HG02759 (cell line): ENCODE results near the gene USP46.

Experiments
- ATAC-seq: cut with Tn5 transposase; IDR thresholded peaks from one replicate; pipeline ENCODE4 v1.9.1; 2021; ENCODE audit warnings: mild to moderate bottlenecking, moderate library complexity; ENCODE audit not compliant: unreplicated experiment

The USP46 gene

DNA sequence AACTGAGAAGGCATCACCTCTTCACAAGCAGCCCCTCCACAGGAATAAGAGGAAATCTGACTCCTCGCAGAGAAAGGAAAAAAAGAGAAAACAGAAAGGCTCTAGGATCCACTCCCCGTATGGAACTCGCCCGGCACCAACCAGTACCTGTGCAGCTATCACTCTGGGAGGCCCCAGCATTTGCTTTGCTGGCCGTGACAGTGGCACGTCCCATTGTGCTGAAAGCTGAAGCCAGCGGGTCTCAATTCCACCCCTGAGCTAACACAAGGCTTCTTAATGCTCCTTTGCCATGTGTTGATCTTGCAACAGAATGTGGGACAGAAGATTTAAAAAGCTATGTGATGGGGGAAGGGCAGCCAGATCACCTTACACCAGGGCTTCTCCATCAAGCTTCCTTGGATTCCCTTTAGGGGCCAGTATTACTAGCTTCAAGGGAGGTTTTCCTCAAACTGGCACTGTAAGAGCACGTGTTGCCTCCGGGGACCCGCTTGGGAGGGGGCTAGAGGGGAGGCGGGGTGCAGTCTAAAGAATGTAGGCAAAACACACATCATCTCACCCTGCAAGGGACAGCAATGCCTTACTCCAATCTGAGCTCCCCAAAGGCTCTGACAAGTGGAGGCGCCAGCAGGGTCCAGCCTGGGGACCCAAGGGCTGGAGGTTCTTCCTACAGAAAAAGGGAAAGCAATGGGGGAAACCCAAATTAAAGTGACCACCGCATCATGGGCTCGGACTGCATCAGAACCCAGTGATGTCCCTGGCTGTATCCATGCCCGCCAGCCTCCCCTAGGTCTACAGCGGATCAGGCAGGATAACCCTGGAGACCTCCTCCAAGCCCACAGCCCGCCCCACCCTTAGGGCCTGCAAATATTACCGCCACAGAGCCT lies 1.2 kb downstream of the USP46 start:
- ATAC-seq, result no peak

DNA sequence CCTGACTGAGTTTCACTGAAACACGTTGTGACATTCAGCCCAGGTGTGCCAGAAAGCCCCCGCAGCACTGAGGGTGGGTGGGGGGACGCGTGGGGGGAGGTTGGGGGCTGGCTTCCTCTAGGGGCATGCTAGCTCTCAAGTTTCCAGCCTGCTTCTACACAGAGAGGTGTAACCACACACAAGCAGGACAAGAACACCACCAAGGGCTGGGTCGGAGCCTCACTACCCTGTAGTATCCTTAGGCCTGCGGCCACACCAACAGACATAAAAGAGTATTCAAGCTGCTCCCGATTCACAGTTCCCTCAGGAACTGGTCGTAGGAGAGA lies 1.8 kb downstream of the USP46 start:
- no peak for ATAC-seq

DNA sequence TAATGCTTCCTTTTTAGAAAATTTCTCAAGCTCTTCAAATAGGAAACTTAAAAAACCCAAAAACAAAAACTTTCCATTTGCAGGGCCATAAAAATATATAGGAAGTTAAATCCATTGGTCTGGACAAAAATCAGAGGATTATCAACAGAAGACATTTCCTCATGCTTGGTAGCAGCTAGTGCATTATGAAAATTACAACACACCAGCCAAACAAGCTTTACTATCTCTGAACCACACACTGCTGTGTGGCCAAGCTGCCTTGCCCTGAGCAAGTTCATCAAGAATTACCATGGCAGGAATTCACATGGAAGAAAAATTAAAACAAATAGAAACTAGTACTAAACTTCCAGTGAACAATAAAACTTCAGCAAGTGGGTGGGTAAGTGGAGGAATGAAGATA lies 3.6 kb downstream of the USP46 start:
- no peak for ATAC-seq

DNA sequence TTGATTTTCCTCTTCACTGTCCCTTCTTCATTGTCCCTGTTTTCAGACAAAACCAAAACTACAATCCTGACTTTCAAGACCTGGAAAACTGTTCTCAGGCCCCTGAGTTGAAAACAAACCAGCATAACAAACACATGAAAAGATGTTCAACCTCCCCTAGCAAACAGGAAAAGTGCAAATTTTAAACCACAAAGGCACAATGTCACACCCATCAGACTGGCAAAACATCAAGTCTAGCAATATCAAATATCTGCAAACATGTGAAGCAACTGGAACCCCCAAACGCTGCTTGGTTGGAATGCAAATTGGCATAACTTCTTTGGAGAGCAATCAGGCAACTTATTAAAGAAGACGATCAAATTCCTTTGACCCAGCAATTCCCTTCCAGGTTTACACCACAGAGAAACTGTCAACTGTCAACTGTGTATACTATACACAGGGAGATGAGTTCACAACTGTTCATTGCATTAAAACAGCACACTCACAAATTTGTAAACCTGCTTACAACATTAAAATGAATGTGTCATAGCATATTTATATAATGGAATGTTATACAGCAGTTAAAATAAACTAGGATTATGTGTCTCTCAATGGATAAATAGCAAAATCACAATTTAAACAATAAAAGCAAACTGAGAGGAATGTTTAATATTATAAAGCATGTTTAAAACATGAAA lies 7.0 kb downstream of the USP46 start:
- no peak for ATAC-seq

DNA sequence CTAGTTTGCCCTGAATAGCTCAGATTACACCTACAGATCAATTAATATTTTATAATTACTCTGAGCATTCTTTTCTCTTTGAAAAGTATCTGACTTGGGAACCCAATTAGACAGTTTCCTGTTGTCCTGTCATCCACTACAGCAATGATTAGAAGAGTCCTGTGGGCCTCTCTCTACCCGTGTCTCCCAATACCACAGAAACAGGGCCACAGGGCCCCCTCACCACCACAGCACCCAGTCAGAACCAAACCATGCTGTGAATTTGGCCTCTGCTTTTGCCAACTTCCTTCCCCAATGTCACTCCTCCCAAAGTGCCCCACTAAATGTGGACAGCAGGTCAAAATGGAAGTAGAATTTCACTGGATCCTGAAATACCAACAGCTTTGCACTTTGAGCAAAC lies 10.3 kb downstream of the USP46 start:
- ATAC-seq, result no peak

DNA sequence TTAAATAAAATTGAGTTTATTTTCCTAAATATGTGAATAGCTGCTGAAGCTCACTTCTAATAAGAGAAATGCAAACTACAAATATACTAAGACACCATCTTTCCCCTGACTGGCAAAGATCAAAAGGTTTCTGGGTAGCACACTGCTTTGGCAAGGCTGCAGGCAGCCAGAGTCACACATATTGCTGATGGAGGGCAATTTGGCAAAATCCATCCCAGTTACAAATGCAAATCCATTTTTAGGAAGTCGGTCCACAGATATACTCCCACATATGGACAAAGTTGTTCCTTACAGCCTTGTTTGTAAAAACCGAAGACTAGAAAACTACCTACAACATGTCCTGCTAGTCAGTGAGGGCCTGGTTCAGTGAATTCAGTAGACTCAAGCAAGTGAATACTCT lies 12.4 kb downstream of the USP46 start:
- no peak for ATAC-seq

DNA sequence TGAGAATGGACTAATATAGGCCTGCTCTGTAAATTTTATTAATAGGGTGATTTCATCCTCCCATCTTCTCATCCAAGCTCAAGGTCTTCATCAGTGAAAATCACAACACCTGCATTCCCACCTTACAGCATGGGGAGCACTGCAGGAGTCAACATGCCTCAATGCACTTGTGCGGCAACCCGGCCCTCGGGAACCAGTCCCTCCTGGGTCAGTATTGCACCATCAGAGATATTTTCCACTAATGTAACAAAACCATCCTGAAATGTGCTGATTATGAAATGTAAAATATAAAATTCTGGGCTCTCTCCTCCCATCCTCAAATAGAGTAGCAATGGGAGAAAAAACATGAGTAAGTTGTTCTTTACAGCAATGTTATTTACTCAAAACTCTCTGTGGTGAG lies 13.0 kb downstream of the USP46 start:
- no peak for ATAC-seq

DNA sequence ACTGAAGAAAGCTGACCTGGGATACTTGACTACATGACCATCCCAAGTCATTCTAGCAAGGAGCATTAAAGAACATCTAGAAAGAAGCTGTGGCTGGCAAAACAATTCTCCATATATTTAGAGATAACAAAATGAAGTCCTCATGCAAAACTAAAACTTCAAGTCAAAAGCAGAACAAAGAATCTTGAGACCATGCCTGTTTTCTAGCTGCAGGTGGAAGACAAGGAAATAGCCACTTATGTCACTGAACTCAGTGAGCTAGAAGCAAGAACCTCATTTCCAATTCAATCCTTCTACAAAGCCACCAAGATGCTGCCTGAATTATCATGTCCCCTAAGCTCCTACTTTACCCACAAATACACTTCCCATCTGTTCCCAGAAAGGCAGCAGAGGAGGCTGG lies 13.8 kb downstream of the USP46 start:
- no peak for ATAC-seq

DNA sequence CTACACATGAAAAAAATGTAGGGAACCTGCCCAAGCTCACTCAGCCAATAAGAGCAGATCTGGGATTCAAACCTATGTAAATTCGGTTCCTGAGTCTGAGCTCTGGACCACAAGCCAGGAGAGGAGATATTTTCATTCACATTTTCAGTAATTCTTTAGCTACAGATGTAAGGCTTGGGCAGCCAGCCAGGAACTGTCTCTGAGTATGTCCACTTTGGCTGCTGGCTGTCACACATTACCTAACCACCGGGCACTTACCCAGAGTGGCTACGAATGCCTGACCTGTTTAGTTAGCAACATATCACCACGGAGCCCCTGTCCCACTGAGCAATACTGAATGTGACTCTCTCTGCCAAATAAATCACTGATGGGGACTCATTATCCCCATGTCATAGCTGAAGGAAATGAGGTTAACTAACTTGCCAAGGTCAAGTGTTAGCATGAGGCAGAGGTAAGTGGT lies 15.3 kb downstream of the USP46 start:
- peak; percentile 31 for ATAC-seq

DNA sequence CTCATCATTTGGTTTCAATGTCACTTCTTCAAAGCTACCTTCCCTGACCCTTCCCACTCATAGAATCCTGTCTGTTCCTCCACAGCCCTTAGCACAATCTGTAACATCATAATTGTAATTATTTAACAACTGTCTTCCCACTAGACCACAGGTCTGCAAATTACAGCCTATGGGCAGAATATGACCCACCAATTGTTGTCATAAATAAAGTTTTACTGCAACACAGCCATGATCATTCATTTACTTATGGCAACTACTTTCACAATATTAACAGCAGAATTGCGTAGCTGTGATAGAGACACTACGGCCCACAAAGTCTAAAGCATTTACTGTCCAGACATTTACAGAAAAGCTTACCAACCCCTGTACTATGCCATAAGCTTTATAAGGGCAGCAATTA lies 15.9 kb downstream of the USP46 start:
- ATAC-seq, result no peak

DNA sequence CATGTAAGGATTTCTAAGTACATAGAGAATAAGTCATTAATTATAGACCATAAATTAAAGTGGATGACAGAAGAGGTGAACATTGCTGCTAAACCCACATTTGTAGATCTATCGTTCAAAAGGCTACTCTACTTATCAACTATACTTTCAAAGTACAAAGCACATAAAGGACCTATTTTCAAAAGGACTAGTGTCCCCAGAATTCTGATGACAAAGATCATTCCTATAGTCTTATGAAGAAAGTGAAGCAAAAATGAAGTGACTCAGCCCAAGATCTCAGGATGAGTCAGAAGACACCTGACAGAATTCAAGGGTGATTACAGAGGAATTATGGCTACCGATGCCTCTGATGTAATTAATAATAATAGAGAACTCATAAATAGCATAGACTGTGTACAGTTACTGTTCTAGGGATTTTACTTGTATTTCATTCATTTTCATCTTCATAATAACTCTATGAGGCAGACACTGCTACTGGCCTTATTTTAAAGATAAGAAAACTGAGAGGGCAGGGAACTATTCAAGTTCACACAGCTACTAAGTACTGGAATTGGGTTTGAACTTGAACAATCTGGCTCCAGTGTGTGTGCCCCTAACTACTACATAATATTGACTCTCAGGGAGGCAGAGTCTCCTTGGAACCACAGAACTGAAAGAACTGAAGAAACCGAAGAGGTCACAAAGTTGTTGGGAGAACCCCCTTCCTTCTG lies 17.1 kb downstream of the USP46 start:
- ATAC-seq, result peak; percentile 84

DNA sequence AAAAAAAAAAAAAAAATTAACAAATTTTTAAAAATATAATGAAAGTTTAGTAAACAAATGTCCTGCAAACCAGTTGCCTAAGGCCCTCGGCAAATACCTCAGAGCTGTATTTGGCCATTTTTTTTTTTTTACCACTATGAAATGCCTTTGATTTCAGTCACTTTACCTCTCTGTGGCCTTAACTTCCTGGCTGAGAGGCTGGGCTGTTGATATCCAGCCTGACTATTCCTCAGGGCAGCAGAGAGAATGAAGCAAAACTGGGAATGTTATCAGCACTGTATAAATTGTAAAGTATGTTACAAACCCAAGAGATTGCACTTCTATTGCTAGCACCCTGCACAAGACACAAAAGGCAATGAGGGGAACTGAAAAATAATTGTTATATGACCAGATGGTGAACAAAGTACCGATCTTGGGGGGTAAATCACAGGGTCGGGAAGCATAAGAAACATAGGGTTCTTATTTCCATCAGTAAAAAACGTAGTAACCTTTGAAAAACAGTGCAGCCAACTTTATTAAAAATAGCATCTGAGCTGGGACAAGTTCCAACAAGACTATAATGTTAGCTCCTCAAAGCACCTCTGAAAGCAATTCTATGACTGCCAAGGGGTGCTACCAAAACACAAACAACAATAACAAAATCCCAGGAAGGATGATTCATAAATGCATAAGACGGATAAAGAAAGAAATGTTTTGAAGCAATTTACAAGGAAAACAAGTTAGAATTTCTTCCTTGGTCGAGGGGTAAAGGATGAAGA lies 18.1 kb downstream of the USP46 start:
- no peak for ATAC-seq

DNA sequence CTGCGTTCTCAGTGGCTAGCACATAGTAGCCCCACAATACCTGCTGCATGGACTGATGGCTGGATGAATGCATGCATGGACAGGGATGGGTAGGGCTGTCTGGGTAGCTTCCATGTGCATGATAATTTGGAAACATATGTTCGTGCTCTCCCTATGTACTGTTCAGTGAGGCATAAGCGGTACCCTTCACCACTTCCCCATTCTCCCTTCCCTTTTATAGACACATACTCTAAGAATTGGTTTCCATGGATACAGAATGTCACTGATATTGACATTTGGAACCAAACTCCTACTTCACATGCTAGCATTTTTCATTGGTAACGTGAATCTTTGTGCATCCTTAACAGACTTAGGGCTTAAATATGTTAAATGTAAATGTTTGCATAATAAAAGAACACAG lies 20.4 kb downstream of the USP46 start:
- peak; percentile 41 for ATAC-seq

DNA sequence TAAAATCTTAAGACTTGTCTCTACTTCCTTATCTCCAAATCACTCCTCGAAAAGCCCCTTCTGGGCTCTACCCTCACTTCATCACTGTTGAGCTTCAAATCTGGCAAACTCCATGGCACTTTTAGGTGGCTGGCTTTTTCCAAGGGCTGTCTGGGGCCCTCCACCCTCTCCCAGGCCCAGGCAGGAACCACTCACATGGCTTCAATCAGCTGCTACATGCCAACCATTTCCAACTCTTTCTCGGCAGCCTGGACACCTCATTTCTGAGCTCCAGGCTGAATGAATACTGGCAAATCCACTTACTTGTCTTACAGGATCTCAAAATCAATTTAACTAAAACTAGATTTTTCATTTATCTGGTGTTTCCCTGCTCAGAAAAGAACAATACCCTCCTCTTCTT lies 22.0 kb downstream of the USP46 start:
- ATAC-seq, result no peak

DNA sequence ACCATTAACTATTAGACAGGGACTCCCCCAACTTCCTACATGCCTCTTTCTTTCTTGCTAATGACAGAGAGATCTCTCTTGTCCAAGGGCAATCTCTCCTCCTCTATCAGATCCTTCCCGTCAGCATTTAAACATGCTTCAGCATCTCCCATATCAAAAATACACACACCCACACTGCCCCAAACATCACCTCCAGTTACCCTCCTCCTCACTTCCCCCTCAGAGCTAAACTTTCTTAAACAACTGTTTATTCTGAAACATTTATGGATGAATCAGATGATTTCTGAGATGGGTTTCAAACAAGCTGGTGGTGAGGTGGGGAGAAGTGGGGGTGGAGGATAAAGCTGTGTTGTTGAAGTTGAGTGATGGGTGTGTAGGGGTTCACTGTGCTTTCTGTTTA lies 23.5 kb downstream of the USP46 start:
- ATAC-seq, result no peak

DNA sequence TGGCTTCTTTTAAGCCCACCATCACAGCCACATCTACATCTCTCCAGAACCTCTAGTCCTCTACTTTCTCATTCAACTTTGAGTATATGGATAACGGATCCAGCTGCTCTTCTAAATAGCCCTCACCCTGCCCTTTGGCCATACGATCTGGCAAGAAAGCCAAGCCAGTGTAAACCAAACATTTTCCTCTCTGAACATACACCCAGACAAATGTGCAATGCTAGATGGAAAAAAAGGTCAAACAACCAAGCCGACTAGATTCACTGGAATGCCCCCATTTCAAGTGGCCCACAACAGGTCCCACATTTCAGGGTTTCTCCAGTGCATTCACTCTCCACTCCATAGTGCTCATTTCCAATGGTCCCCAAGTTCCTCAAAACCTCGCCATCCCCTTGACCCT lies 24.0 kb downstream of the USP46 start:
- ATAC-seq, result no peak

DNA sequence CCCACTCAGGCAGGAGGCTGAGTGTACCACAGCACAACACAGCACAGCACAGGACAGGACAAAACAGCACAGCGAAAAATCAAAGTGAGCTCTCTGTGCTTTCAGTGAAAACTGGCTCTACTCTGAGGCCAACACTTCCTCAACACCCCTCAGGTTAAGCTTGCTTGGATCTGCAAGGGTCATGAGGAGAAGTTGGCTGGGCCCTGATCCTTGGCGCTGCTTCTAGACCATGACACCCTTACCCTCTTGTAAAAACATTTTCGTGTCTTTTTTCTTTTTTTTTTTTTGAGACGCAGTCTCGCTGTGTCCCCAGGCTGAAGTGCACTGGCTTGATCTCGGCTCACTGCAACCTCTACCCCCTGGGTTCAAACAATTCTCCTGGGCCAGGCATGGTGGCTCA lies 25.3 kb downstream of the USP46 start:
- no peak for ATAC-seq

DNA sequence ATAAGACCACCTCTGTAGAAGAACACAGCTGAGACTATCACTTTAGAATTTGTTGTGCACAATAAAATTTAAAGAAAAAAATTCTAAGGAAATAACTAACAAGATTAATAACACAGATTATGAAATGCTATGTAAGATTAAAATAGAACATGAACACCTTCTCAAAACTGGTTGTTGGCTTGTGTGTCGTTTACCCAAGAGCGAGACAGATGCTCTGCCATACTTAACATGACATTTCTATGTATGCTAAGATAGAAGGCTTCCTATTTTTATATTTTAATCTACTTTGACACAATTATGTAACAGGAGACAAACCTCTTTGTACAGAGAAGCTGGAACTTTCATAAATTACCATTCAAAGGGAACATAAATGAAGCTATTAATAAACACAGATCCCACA lies 30.1 kb downstream of the USP46 start:
- ATAC-seq, result no peak

DNA sequence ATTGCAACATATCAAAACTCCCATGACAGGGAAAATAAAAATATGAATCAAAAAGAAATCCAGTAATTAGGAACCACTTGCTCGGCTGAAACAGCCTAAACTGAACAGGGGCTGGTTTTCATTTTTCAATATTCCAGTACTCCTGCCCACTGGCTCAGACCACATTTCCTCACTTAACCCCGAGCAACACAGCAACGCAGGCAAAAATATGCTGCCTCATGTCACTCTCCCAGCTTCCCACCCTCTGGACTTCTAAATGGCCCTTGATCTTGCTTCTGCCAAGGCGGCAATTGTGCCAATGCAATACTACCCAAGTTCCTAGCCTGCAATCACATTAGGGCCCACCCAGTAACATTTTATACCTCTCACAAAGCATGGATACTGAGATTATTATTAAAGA lies 30.6 kb downstream of the USP46 start:
- no peak for ATAC-seq

DNA sequence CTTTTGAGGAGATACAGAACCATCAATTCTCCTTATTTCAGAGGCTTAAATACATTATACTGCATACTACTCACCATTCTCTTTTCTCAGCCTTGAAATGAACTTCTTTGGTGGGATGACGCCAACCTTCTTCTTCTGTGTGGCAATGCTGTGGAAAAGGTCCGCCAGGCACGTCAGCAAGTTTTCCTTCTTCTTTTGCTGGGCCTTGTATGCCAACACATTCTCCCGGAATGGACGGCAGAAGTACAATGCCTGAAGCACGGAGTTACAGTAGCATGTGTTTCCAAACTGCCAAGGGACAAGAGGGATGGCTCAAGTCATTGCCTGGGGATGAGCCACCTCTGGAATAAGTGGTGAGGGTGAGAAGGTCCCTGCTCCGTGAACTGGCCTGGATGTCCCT lies 31.2 kb downstream of the USP46 start:
- no peak for ATAC-seq

DNA sequence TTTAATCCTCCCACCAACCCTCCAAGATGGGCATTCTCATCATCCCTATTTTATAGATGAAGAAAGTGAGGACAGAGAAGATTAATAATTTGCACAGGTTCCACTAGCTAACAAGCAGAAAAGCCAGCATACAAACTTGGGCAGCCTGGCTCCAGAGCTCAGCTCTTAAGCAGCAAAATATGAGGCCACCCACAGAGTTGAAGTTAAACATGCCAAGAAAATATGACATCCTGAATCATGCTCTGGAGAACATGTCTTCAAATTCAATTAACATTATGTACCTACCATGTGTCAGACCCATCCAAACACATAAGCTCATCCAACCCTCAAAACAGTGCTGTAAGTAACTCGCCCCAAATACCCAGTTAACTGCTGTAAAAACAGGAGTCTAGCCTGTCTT lies 33.9 kb downstream of the USP46 start:
- no peak for ATAC-seq
